B cell (primary cell): Measurements from ENCODE around the gene CDA. TPM values are rescaled to one million over a fixed set of nuclear protein-coding genes. Genes with fewer than 3 reads are reported as not detected.

ENCODE experiments used
- ATAC-seq: fragments of 200-7000 bp; cut with Tn5 transposase; one replicate; pipeline ENCODE4 v1.10.0; 2021; ENCODE audit warnings: low read depth, mild to moderate bottlenecking, moderate number of reproducible peaks, moderate library complexity
- CTCF ChIA-PET: fragments of 350-600 bp; sonication (Branson Sonifier 250); formaldehyde crosslinking; loops from one replicate; lab custom pipeline; 2021; ENCODE audit warnings: antibody characterized with exemption, inconsistent platforms; lab: Charles Lee
- POLR2A ChIA-PET: fragments of 350-600 bp; sonication (Branson Sonifier 250); formaldehyde crosslinking; loops from one replicate; lab custom pipeline; 2021; ENCODE audit warnings: antibody characterized with exemption; lab: Charles Lee
- DNase-seq: peaks from one replicate; pipeline ENCODE4 v3.0.0; 2013
- H2AFZ ChIP-seq: 2 replicates; pipeline ENCODE4 v1.6.1; 2012; ENCODE audit warnings: mild to moderate bottlenecking, low read depth, low read length; ENCODE audit not compliant: insufficient read depth, poor library complexity, severe bottlenecking
- H3K27ac ChIP-seq, 2 donors: 1 replicate in 1 of 2; 2 replicates in 1 of 2; pipeline ENCODE4 v1.5.1; 2012 to 2013; ENCODE audit warnings: low read length in 2 of 2, mild to moderate bottlenecking in 2 of 2, moderate library complexity in 1 of 2
- H3K27me3 ChIP-seq, 4 experiments: fragments of 200-600 bp in 1 of 4; sonication (generic) in 1 of 4; replicated peaks in 1 of 4; 1 replicate in 2 of 4; 2 replicates in 2 of 4; pipeline versions ENCODE4 v1.6.1 to v1.7.0; 2013 to 2016; ENCODE audit warnings: low read length in 3 of 4, mild to moderate bottlenecking in 2 of 4, mixed read lengths in 1 of 4, moderate library complexity in 1 of 4; ENCODE audit not compliant: insufficient read depth in 4 of 4, control insufficient read depth in 3 of 4; ENCODE audit errors: control extremely low read depth in 1 of 4
- H3K36me3 ChIP-seq, 2 experiments: replicated peaks in 1 of 2; 1 replicate in 1 of 2; 2 replicates in 1 of 2; pipeline versions ENCODE4 v1.6.1 to v1.7.1; 2013; ENCODE audit warnings: low read length in 1 of 2; ENCODE audit not compliant: insufficient read depth in 2 of 2, control insufficient read depth in 1 of 2; ENCODE audit errors: control extremely low read depth in 1 of 2, extremely low read depth in 1 of 2
- H3K4me1 ChIP-seq, 2 donors: fragments of 200-600 bp in 1 of 2; sonication (generic) in 1 of 2; 1 replicate in 1 of 2; 2 replicates in 1 of 2; pipeline versions ENCODE4 v1.5.1 to v1.6.1; 2013 to 2017; ENCODE audit warnings: low read length in 2 of 2; ENCODE audit not compliant: control insufficient read depth in 2 of 2, insufficient read depth in 2 of 2
- H3K4me2 ChIP-seq: replicated peaks from 2 replicates; pipeline ENCODE3; 2012; ENCODE audit warnings: mild to moderate bottlenecking, low read depth, low read length; ENCODE audit not compliant: poor library complexity, severe bottlenecking
- H3K4me3 ChIP-seq, 5 experiments: fragments of 200-600 bp in 1 of 5; sonication (generic) in 1 of 5; 1 replicate in 3 of 5; 2 replicates in 2 of 5; pipeline versions ENCODE4 v1.5.1 to v1.7.0; 2011 to 2016; ENCODE audit warnings: low read length in 4 of 5, mild to moderate bottlenecking in 4 of 5, low read depth in 2 of 5, control low read depth in 1 of 5, moderate library complexity in 1 of 5; ENCODE audit not compliant: insufficient read depth in 1 of 5; ENCODE audit errors: control extremely low read depth in 1 of 5, extremely low read depth in 1 of 5
- H3K79me2 ChIP-seq: fragments of 200-600 bp; sonication (generic); one replicate; pipeline ENCODE4 v1.6.0; 2016; ENCODE audit warnings: low read length; ENCODE audit not compliant: control insufficient read depth, insufficient read depth
- H3K9ac ChIP-seq: fragments of 200-600 bp; sonication (generic); 2 replicates; pipeline ENCODE4 v1.6.1; 2017; ENCODE audit warnings: mild to moderate bottlenecking, low read length, moderate library complexity
- H3K9me3 ChIP-seq, 3 donors: one replicate each; pipeline versions ENCODE4 v1.6.1 to v1.7.1; 2013; ENCODE audit warnings: low read length in 2 of 3; ENCODE audit not compliant: control insufficient read depth in 2 of 3, insufficient read depth in 1 of 3; ENCODE audit errors: control extremely low read depth in 1 of 3
- H4K20me1 ChIP-seq: 2 replicates; pipeline ENCODE4 v1.6.0; 2012; ENCODE audit warnings: mild to moderate bottlenecking, low read length; ENCODE audit not compliant: insufficient read depth, control insufficient read depth, poor library complexity, severe bottlenecking
- H3K27ac Mint-ChIP-seq: one replicate; pipeline ENCODE4 v1.8.0; 2021; ENCODE audit warnings: mixed read lengths
- H3K27me3 Mint-ChIP-seq: one replicate; pipeline ENCODE4 v1.8.0; 2021; ENCODE audit warnings: mixed read lengths
- H3K4me1 Mint-ChIP-seq: one replicate; pipeline ENCODE4 v1.8.0; 2021; ENCODE audit warnings: mixed read lengths
- H3K4me3 Mint-ChIP-seq: one replicate; pipeline ENCODE4 v1.8.0; 2021; ENCODE audit warnings: mixed read lengths
- H3K9me3 Mint-ChIP-seq: one replicate; pipeline ENCODE4 v1.8.0; 2022; ENCODE audit warnings: mixed read lengths; ENCODE audit not compliant: insufficient read depth
- CTCF ChIP-seq: fragments of 200-600 bp; IDR thresholded peaks from one replicate; pipeline ENCODE4 v1.8.0; 2022; ENCODE audit warnings: antibody characterized with exemption, mild to moderate bottlenecking
- EZH2 ChIP-seq: IDR thresholded peaks from 2 replicates; pipeline ENCODE4 v1.6.1; 2012; ENCODE audit warnings: borderline replicate concordance, low read depth, mild to moderate bottlenecking, moderate library complexity, low read length; ENCODE audit not compliant: insufficient read depth, poor library complexity, severe bottlenecking
- WGBS: methylation state at CpG from one replicate; pipeline ENCODE4 v1.1.5; 2013; ENCODE audit warnings: missing lambda C conversion rate; ENCODE audit not compliant: insufficient coverage; 5-methylcytosine and 5-hydroxymethylcytosine counted together
- intact Hi-C: fragments of 100-400 bp; cut with micrococcal nuclease; formaldehyde crosslinking; loops from one replicate; pipeline ENCODE4 v1.10.0; 2022
- polyA plus RNA-seq: library from polyadenylated mRNA; depleted of rRNA; stranded (reverse); fragments of >200 nt; gene quantifications from 2 replicates; pipeline ENCODE4 v1.2.3, GENCODE V29; 2012
- total RNA-seq, 2 donors: library from RNA; stranded (reverse); fragments of 120-200 nt in 1 of 2; gene quantifications; 1 replicate in 1 of 2; 2 replicates in 1 of 2; pipeline versions ENCODE4 v1.2.3 to v1.2.4, GENCODE V29; 2013 to 2022

CDA gene
- total and polyA plus RNA-seq, 2 donors (not counting 1 experiment from before 2014, with no cell fraction given): 0.64 TPM; not detected in 1

- H3K27ac Mint-ChIP-seq: peak overlapping the region; percentile 98
- ChIA-PET POLR2A (interaction anchor here (1.5 kb wide), 1 partner anchor 57 kb away, joined by 3 read pairs; the partner anchor contains the start of gene KIF17), CTCF (interaction anchor here (0.6 to 2.1 kb wide), 5 partner anchors 13 to 29 kb away, joined by 3 to 21 read pairs (median 4); partner anchors contain the start of gene PINK1)
- no peaks in the 10 kb centered on the region for H3K9me3 ChIP-seq
- peak overlapping the region; percentile 96 for H2AFZ ChIP-seq
- H3K27ac ChIP-seq: peak overlapping the region; percentile 56 to 73
- DNase-seq (no peak), ATAC-seq (no peak)
- intact Hi-C loops: loop anchor here (2.0 kb wide), 1 partner anchor 36 kb away; no protein-coding TSS in a partner anchor
- TF ChIP-seq CTCF (no peak), EZH2 (no peak)
- H3K27me3 Mint-ChIP-seq: no peaks in the 10 kb centered on the region
- H3K27me3 ChIP-seq: no peaks in the 10 kb centered on the region
- no peaks in the 10 kb centered on the region for H3K9me3 Mint-ChIP-seq
- peak overlapping the region; percentile 95 for H3K4me3 Mint-ChIP-seq
- peaks cover 19 to 23% of the 10 kb centered on the region in 2 donors for H3K4me1 ChIP-seq
- H3K9ac ChIP-seq: peak overlapping the region; percentile 77
- H3K4me1 Mint-ChIP-seq: peaks cover 39% of the 10 kb centered on the region
- WGBS: 0% methylated on average over 2 of the region's 3 CpGs
- peak overlapping the region; percentile 91 for H3K4me2 ChIP-seq
- H3K36me3 ChIP-seq: peaks cover 0 to 38% of the 10 kb centered on the region in 2 experiments
- peak overlapping the region; percentile 50 to 97 (median 85) for H3K4me3 ChIP-seq
- peaks cover 63% of the 10 kb centered on the region for H3K79me2 ChIP-seq
- peaks cover 29% of the 10 kb centered on the region for H4K20me1 ChIP-seq
These were observed 71.5 kb downstream of the CDA start for GRCh38 chr1:20660363-20660762.

GRCh38 chr1:20660847-20661206 is 71.9 kb downstream of the CDA start:
- Histone ChIP-seq H3K4me1 (peaks cover 19 to 23% of the 10 kb centered on the region in 2 donors), H3K36me3 (peaks cover 0 to 34% of the 10 kb centered on the region in 2 experiments), H3K4me2 (peak overlapping the region; percentile 91), H2AFZ (peak overlapping the region; percentile 96), H3K79me2 (peaks cover 63% of the 10 kb centered on the region), H4K20me1 (peaks cover 25% of the 10 kb centered on the region), H3K9me3 (no peaks in the 10 kb centered on the region), H3K27me3 (no peaks in the 10 kb centered on the region), H3K9ac (peak overlapping the region; percentile 77), H3K27ac (peak overlapping the region; percentile 56 to 73), H3K4me3 (peak overlapping the region; percentile 50 to 97 (median 85))
- H3K27ac Mint-ChIP-seq: peak overlapping the region; percentile 98
- peak; percentile 1 for ATAC-seq
- CTCF ChIA-PET: interaction anchor here (0.6 to 2.1 kb wide), 5 partner anchors 11 to 30 kb away, joined by 3 to 21 read pairs (median 3); partner anchors contain the start of gene PINK1
- POLR2A ChIA-PET: interaction anchor here (0.7 to 1.5 kb wide), 2 partner anchors 27 to 57 kb away, joined by 3 to 5 read pairs; partner anchors contain the start of gene KIF17
- TF ChIP-seq CTCF (no peak), EZH2 (no peak)
- no peaks in the 10 kb centered on the region for H3K27me3 Mint-ChIP-seq
- no peak for DNase-seq
- intact Hi-C loops: loop anchor here (1.0 to 2.0 kb wide), 6 partner anchors 28 to 779 kb away; partner anchors contain the start of genes HP1BP3, MUL1, OTUD3 and PINK1
- peaks cover 39% of the 10 kb centered on the region for H3K4me1 Mint-ChIP-seq
- peak overlapping the region; percentile 95 for H3K4me3 Mint-ChIP-seq
- under 1% methylated on average over 16 of the region's 20 CpGs for WGBS
- no peaks in the 10 kb centered on the region for H3K9me3 Mint-ChIP-seq
